Thoracic aorta (tissue), 2 donors: ENCODE measurements around the gene GNAS-AS1. TPM values are rescaled to one million over a fixed set of nuclear protein-coding genes. Genes with fewer than 3 reads are reported as not detected.

Experiments used
- ATAC-seq: fragments of 150-250 bp; one replicate; pipeline ENCODE4 v1.8.0; 2017; ENCODE audit warnings: low read depth; ENCODE audit not compliant: insufficient number of reproducible peaks, low FRiP score
- DNase-seq: peaks from one replicate; pipeline ENCODE4 v3.0.0-alpha.2; 2020; ENCODE audit warnings: low spot score
- H3K27ac ChIP-seq, 2 donors: fragments of 200-600 bp; sonication (generic); 1 replicate in 1 of 2; 2 replicates in 1 of 2; pipeline ENCODE4 v1.5.1; 2016; ENCODE audit warnings: mild to moderate bottlenecking in 2 of 2, moderate library complexity in 2 of 2
- H3K27me3 ChIP-seq: fragments of 200-600 bp; sonication (generic); replicated peaks from 2 replicates; pipeline ENCODE4 v1.6.0; 2016; ENCODE audit warnings: mild to moderate bottlenecking; ENCODE audit not compliant: insufficient read depth
- H3K36me3 ChIP-seq: fragments of 200-600 bp; sonication (generic); one replicate; pipeline ENCODE4 v1.5.1; 2016
- H3K4me1 ChIP-seq, 2 donors: fragments of 200-600 bp; sonication (generic); 1 replicate in 1 of 2; 2 replicates in 1 of 2; pipeline versions ENCODE4 v1.5.1 to v1.6.0; 2016; ENCODE audit warnings: low read depth in 2 of 2, mild to moderate bottlenecking in 1 of 2; ENCODE audit not compliant: control insufficient read depth in 1 of 2
- H3K4me3 ChIP-seq: fragments of 200-600 bp; sonication (generic); 2 replicates; pipeline ENCODE4 v1.5.1; 2016; ENCODE audit warnings: mild to moderate bottlenecking
- H3K9me3 ChIP-seq: fragments of 200-600 bp; sonication (generic); 2 replicates; pipeline ENCODE4 v1.5.1; 2016
- total RNA-seq, 2 donors: library from RNA; depleted of rRNA; stranded (reverse); fragments of >200 nt; gene quantifications; one replicate each; pipeline versions ENCODE4 v1.1.0 to v1.2.3, GENCODE V29; 2016
- TF ChIP-seq, protein P1 (sequence below): fragments of 200-600 bp; sonication (generic); IDR thresholded peaks from one replicate; pipeline ENCODE4 v1.5.1; 2019; ENCODE audit warnings: antibody characterized with exemption

GNAS-AS1 gene
- total RNA-seq, 2 donors from 2014 or later, result 0.21 to 0.81 TPM

- Histone ChIP-seq H3K27ac (no peak overlapping the region), H3K27me3 (no peaks in the 10 kb centered on the region), H3K36me3 (no peaks in the 10 kb centered on the region), H3K9me3 (no peaks in the 10 kb centered on the region), H3K4me3 (no peak overlapping the region), H3K4me1 (no peaks in the 10 kb centered on the region)
- DNase-seq, result no peak
- TF ChIP-seq, protein P1, sequence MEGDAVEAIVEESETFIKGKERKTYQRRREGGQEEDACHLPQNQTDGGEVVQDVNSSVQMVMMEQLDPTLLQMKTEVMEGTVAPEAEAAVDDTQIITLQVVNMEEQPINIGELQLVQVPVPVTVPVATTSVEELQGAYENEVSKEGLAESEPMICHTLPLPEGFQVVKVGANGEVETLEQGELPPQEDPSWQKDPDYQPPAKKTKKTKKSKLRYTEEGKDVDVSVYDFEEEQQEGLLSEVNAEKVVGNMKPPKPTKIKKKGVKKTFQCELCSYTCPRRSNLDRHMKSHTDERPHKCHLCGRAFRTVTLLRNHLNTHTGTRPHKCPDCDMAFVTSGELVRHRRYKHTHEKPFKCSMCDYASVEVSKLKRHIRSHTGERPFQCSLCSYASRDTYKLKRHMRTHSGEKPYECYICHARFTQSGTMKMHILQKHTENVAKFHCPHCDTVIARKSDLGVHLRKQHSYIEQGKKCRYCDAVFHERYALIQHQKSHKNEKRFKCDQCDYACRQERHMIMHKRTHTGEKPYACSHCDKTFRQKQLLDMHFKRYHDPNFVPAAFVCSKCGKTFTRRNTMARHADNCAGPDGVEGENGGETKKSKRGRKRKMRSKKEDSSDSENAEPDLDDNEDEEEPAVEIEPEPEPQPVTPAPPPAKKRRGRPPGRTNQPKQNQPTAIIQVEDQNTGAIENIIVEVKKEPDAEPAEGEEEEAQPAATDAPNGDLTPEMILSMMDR, result no peak
- no peak for ATAC-seq
Observed at GRCh38 chr20:58794510-58795180, 56.1 kb downstream of the GNAS-AS1 start.

- Histone ChIP-seq H3K9me3 (no peaks in the 10 kb centered on the region), H3K27ac (no peak overlapping the region), H3K4me1 (no peaks in the 10 kb centered on the region), H3K36me3 (no peaks in the 10 kb centered on the region), H3K27me3 (no peaks in the 10 kb centered on the region), H3K4me3 (no peak overlapping the region)
- DNase-seq (no peak), ATAC-seq (no peak)
- TF ChIP-seq, protein P1, result no peak
Observed at GRCh38 chr20:58793512-58794420, 56.9 kb downstream of the GNAS-AS1 start.

- no peaks in the 10 kb centered on the region for H3K4me1 ChIP-seq
- H3K4me3 ChIP-seq, result no peak overlapping the region
- no peak overlapping the region for H3K27ac ChIP-seq
- no peaks in the 10 kb centered on the region for H3K9me3 ChIP-seq
- ATAC-seq, result no peak
- no peaks in the 10 kb centered on the region for H3K27me3 ChIP-seq
- TF ChIP-seq, protein P1, result no peak
- DNase-seq, result no peak
- H3K36me3 ChIP-seq, result no peaks in the 10 kb centered on the region
Observed at GRCh38 chr20:58792426-58792825, 58.3 kb downstream of the GNAS-AS1 start.

GRCh38 chr20:58791286-58791685 is 59.4 kb downstream of the GNAS-AS1 start:
- Histone ChIP-seq H3K4me3 (no peak overlapping the region), H3K9me3 (no peaks in the 10 kb centered on the region), H3K27me3 (no peaks in the 10 kb centered on the region), H3K4me1 (no peaks in the 10 kb centered on the region), H3K27ac (no peak overlapping the region), H3K36me3 (no peaks in the 10 kb centered on the region)
- ATAC-seq, result no peak
- DNase-seq, result no peak
- TF ChIP-seq, protein P1, result no peak

DNA sequence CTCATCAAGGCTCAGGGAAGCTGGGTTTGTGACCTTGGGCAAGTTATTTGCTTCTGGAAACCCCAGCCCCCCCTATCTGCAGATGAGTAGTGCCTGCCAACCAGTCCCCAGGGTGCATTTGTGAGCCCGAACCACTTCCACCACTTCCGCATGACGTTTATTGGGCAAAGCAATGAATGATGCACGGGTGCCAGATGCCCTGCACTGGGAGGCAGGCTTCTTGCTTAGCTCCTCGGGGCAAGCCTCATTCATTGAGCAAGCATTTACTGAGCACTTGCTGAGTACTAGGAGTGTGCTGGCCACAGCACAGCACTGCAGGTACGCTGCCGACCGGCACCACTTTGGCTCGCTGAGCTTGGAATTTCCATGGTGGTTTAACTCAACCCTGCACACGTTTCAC is 60.2 kb downstream of the GNAS-AS1 start:
- Histone ChIP-seq H3K36me3 (no peaks in the 10 kb centered on the region), H3K27ac (no peak overlapping the region), H3K27me3 (no peaks in the 10 kb centered on the region), H3K9me3 (no peaks in the 10 kb centered on the region), H3K4me3 (no peak overlapping the region), H3K4me1 (no peaks in the 10 kb centered on the region)
- DNase-seq (no peak), ATAC-seq (no peak)
- TF ChIP-seq, protein P1, result no peak
